PC-3 (cell line): ENCODE data around the gene CCDC178.

Source experiments
- EZH2 ChIP-seq: fragments of 300-600 bp; sonication (generic); IDR thresholded peaks from one replicate; pipeline ENCODE4 v1.6.1; 2017; ENCODE audit warnings: antibody characterized with exemption, mild to moderate bottlenecking, low read length; ENCODE audit not compliant: unreplicated experiment
- TF ChIP-seq, protein P1 (sequence below): fragments of 300-600 bp; sonication (generic); conservative IDR thresholded peaks from 2 replicates; pipeline ENCODE4 v1.5.1; 2017; ENCODE audit warnings: antibody characterized with exemption, low read depth, mild to moderate bottlenecking, low read length

DNA sequence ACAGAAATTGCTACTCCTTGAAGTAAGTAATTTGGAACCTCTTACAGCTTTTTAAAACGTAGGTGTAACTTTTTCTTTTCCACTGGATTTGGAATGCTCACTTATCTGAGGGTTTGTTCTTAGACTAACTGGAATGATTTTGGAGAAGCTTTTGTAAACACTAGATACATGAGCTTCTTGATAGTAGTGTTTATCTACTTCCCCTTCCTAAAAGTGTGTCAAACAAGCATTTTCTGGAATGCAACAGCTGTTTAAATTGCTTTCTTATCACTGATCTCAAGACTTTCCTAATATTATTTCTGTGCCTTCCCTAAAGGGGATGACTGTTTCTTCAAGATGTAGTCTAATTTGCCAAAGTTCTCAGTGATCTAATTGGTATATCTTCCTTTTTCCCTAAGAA is 282.6 kb downstream of the CCDC178 start:
- TF ChIP-seq, protein P1, sequence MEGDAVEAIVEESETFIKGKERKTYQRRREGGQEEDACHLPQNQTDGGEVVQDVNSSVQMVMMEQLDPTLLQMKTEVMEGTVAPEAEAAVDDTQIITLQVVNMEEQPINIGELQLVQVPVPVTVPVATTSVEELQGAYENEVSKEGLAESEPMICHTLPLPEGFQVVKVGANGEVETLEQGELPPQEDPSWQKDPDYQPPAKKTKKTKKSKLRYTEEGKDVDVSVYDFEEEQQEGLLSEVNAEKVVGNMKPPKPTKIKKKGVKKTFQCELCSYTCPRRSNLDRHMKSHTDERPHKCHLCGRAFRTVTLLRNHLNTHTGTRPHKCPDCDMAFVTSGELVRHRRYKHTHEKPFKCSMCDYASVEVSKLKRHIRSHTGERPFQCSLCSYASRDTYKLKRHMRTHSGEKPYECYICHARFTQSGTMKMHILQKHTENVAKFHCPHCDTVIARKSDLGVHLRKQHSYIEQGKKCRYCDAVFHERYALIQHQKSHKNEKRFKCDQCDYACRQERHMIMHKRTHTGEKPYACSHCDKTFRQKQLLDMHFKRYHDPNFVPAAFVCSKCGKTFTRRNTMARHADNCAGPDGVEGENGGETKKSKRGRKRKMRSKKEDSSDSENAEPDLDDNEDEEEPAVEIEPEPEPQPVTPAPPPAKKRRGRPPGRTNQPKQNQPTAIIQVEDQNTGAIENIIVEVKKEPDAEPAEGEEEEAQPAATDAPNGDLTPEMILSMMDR = no peak
- no peak for TF ChIP-seq EZH2
